Liver (tissue), 9 donors: ENCODE measurements around the gene CLEC16A. TPM values are rescaled to one million over a fixed set of nuclear protein-coding genes. Genes with fewer than 3 reads are reported as not detected.

Source experiments
- DNase-seq: peaks from one replicate; pipeline ENCODE4 v3.0.0-alpha.2; 2017; ENCODE audit warnings: low spot score
- H3K27ac ChIP-seq, 2 donors: one replicate each; pipeline ENCODE4 v1.7.0; 2013; ENCODE audit warnings: inconsistent platforms in 2 of 2, low read length in 2 of 2, control low read depth in 1 of 2, low read depth in 1 of 2, mild to moderate bottlenecking in 1 of 2
- H3K27me3 ChIP-seq, 4 donors: one replicate each; pipeline versions ENCODE4 v1.6.1 to v1.7.0; 2013; ENCODE audit warnings: low read length in 3 of 4, inconsistent platforms in 1 of 4, mild to moderate bottlenecking in 1 of 4, moderate library complexity in 1 of 4; ENCODE audit not compliant: control insufficient read depth in 4 of 4, insufficient read depth in 4 of 4
- H3K36me3 ChIP-seq, 4 donors: one replicate each; pipeline versions ENCODE4 v1.6.1 to v1.7.0; 2013; ENCODE audit warnings: low read length in 3 of 4, mild to moderate bottlenecking in 3 of 4, low read depth in 1 of 4, moderate library complexity in 1 of 4; ENCODE audit not compliant: control insufficient read depth in 4 of 4, insufficient read depth in 3 of 4
- H3K4me1 ChIP-seq, 4 donors: one replicate each; pipeline versions ENCODE4 v1.6.1 to v1.7.0; 2013; ENCODE audit warnings: low read length in 3 of 4, mild to moderate bottlenecking in 3 of 4, moderate library complexity in 1 of 4; ENCODE audit not compliant: control insufficient read depth in 4 of 4, insufficient read depth in 4 of 4
- H3K4me3 ChIP-seq, 3 donors: one replicate each; pipeline versions ENCODE4 v1.6.1 to v1.7.0; 2013; ENCODE audit warnings: low read length in 3 of 3, control low read depth in 1 of 3, low read depth in 1 of 3, mild to moderate bottlenecking in 1 of 3
- H3K9ac ChIP-seq, 2 donors: one replicate each; pipeline ENCODE4 v1.7.0; 2013; ENCODE audit warnings: low read length in 2 of 2, mild to moderate bottlenecking in 2 of 2, moderate library complexity in 2 of 2, control low read depth in 1 of 2, low read depth in 1 of 2
- H3K9me3 ChIP-seq, 4 donors: one replicate each; pipeline versions ENCODE4 v1.6.1 to v1.7.0; 2013; ENCODE audit warnings: low read length in 3 of 4; ENCODE audit not compliant: control insufficient read depth in 4 of 4
- ATF3 ChIP-seq: IDR thresholded peaks from 2 replicates; pipeline ENCODE4 v1.6.1; 2016; ENCODE audit warnings: antibody characterized with exemption
- FOXA1 ChIP-seq: IDR thresholded peaks from 2 replicates; pipeline ENCODE4 v1.6.1; 2016; ENCODE audit warnings: antibody characterized with exemption
- FOXA2 ChIP-seq: IDR thresholded peaks from 2 replicates; pipeline ENCODE4 v1.6.1; 2016; ENCODE audit warnings: antibody characterized with exemption
- GABPA ChIP-seq, 2 donors: IDR thresholded peaks in 1 of 2; conservative IDR thresholded peaks in 1 of 2; 2 replicates each; pipeline ENCODE4 v1.6.1; 2016; ENCODE audit warnings: antibody characterized with exemption in 2 of 2, mild to moderate bottlenecking in 1 of 2, moderate library complexity in 1 of 2
- HNF4A ChIP-seq, 2 donors: conservative IDR thresholded peaks; 2 replicates each; pipeline ENCODE4 v1.6.1; 2016; ENCODE audit warnings: antibody characterized with exemption in 2 of 2, mild to moderate bottlenecking in 2 of 2
- HNF4G ChIP-seq: IDR thresholded peaks from 2 replicates; pipeline ENCODE4 v1.6.1; 2016; ENCODE audit warnings: antibody characterized with exemption
- MAX ChIP-seq: IDR thresholded peaks from 2 replicates; pipeline ENCODE4 v1.6.1; 2016; ENCODE audit warnings: antibody characterized with exemption
- NR2F2 ChIP-seq: IDR thresholded peaks from 2 replicates; pipeline ENCODE4 v1.6.1; 2016; ENCODE audit warnings: antibody characterized with exemption
- RAD21 ChIP-seq, 2 donors: IDR thresholded peaks; 2 replicates each; pipeline ENCODE4 v1.6.1; 2016; ENCODE audit warnings: antibody characterized with exemption in 2 of 2, mild to moderate bottlenecking in 2 of 2
- SP1 ChIP-seq: IDR thresholded peaks from 2 replicates; pipeline ENCODE4 v1.6.1; 2018; ENCODE audit warnings: antibody characterized with exemption, mild to moderate bottlenecking
- TAF1 ChIP-seq: conservative IDR thresholded peaks from 2 replicates; pipeline ENCODE4 v1.6.1; 2016; ENCODE audit warnings: antibody characterized with exemption, mild to moderate bottlenecking
- YY1 ChIP-seq: IDR thresholded peaks from 2 replicates; pipeline ENCODE4 v1.6.1; 2016; ENCODE audit warnings: antibody characterized with exemption, mild to moderate bottlenecking
- WGBS: extraction: QIAGEN DNeasy Blood & Tissue Kit; methylation state at CpG from one replicate; pipeline ENCODE4 v1.1.7; 2013; 5-methylcytosine and 5-hydroxymethylcytosine counted together
- polyA plus RNA-seq, 2 donors: library from polyadenylated mRNA; stranded (reverse) in 1 of 2; unstranded in 1 of 2; fragments of 200-250 nt in 1 of 2; fragments of >200 nt in 1 of 2; fragmentation: Nextera tagmentation in 1 of 2; extraction: Ambion mirVana in 1 of 2; gene quantifications; one replicate each; pipeline versions ENCODE4 v1.2.1 to v1.2.3, GENCODE V29; 2013 to 2015
- total RNA-seq, 2 donors: library from RNA; depleted of rRNA; stranded (reverse); fragments of >200 nt; gene quantifications; one replicate each; pipeline ENCODE4 v1.2.3, GENCODE V29; 2014
- donor health status: healthy.
- donor health status: healthy.
- donor health status: healthy.
- donor health status: healthy.
- donor health status: healthy.

CLEC16A gene
- total and polyA plus RNA-seq, 4 donors, result 9.7 to 23.0 (median 17.4) TPM

- Histone ChIP-seq H3K36me3 (no peaks in the 10 kb centered on the region), H3K27me3 (no peaks in the 10 kb centered on the region), H3K9me3 (no peaks in the 10 kb centered on the region), H3K27ac (no peak overlapping the region), H3K9ac (no peak overlapping the region), H3K4me3 (no peak overlapping the region), H3K4me1 (no peaks in the 10 kb centered on the region)
- 86% methylated on average over 6 of the region's 6 CpGs for WGBS
- TF ChIP-seq HNF4G, result no peak
- TF ChIP-seq RAD21 (IDR thresholded peaks at IDR 0.05), result no peak
- TF ChIP-seq FOXA1, result no peak
- no peak for TF ChIP-seq YY1
- no peak for TF ChIP-seq HNF4A (conservative IDR thresholded peaks at IDR 0.05)
- TF ChIP-seq ATF3, result no peak
- no peak for TF ChIP-seq MAX
- DNase-seq, result no peak
Observed at GRCh38 chr16:11187522-11188023, 243.2 kb downstream of the CLEC16A start.

- WGBS, result 79% methylated on average over 23 of the region's 23 CpGs
- no peak overlapping the region for H3K4me3 ChIP-seq
- H3K9ac ChIP-seq, result no peak overlapping the region
- no peak for TF ChIP-seq TAF1
- TF ChIP-seq GABPA (IDR thresholded peaks at IDR 0.05 in 1 of 2, conservative IDR thresholded peaks at IDR 0.05 in 1 of 2), result no peak
- H3K27ac ChIP-seq, result no peak overlapping the region
- H3K4me1 ChIP-seq, result no peaks in the 10 kb centered on the region
- no peak for DNase-seq
- H3K27me3 ChIP-seq, result no peaks in the 10 kb centered on the region
- H3K36me3 ChIP-seq, result no peaks in the 10 kb centered on the region
- H3K9me3 ChIP-seq, result no peaks in the 10 kb centered on the region
Observed at GRCh38 chr16:11188801-11189740, 244.7 kb downstream of the CLEC16A start.

GRCh38 chr16:11190588-11191560 is 246.5 kb downstream of the CLEC16A start:
- Histone ChIP-seq H3K4me3 (no peak overlapping the region), H3K36me3 (no peaks in the 10 kb centered on the region), H3K4me1 (no peaks in the 10 kb centered on the region), H3K27ac (no peak overlapping the region), H3K9ac (no peak overlapping the region), H3K9me3 (no peaks in the 10 kb centered on the region), H3K27me3 (no peaks in the 10 kb centered on the region)
- no peak for TF ChIP-seq NR2F2
- TF ChIP-seq FOXA2, result no peak
- no peak for TF ChIP-seq MAX
- no peak for TF ChIP-seq ATF3
- TF ChIP-seq SP1, result no peak
- TF ChIP-seq RAD21 (IDR thresholded peaks at IDR 0.05), result no peak
- WGBS, result 83% methylated on average over 15 of the region's 15 CpGs
- no peak for DNase-seq
